ENCODE measurements around the gene TXNDC16.

Gene TXNDC16

GRCh38 chr14:52514046-52514811 is 38.1 kb downstream of the TXNDC16 start:
- no peak for DNase-seq
- H3K36me3 ChIP-seq (replicated peaks): no peaks in the 10 kb centered on the region
- no peak for TF ChIP-seq CTCF (IDR thresholded peaks at IDR 0.05; ENCODE audit: low read depth, low read length, missing control alignments)
- no peak overlapping the region for H3K4me3 ChIP-seq (ENCODE audit: low read depth, low read length)
- H3K27me3 ChIP-seq (replicated peaks): no peaks in the 10 kb centered on the region
- in situ Hi-C loops (cut with HindIII; ENCODE audit: low pct_ligation_motif_present, low sequenced_read_pairs): no loop called here
- no peak overlapping the region for H3K27ac ChIP-seq

GRCh38 chr14:52513249-52513648 is 39.1 kb downstream of the TXNDC16 start:
- no peak overlapping the region for H3K4me3 ChIP-seq (ENCODE audit: low read depth, low read length)
- in situ Hi-C loops (cut with HindIII; ENCODE audit: low pct_ligation_motif_present, low sequenced_read_pairs): no loop called here
- no peaks in the 10 kb centered on the region for H3K36me3 ChIP-seq (replicated peaks)
- DNase-seq: no peak
- H3K27ac ChIP-seq: no peak overlapping the region
- TF ChIP-seq CTCF (IDR thresholded peaks at IDR 0.05; ENCODE audit: low read depth, low read length, missing control alignments): no peak
- H3K27me3 ChIP-seq (replicated peaks): no peaks in the 10 kb centered on the region

- no peak overlapping the region for H3K4me3 ChIP-seq (ENCODE audit: low read depth, low read length)
- in situ Hi-C loops (cut with HindIII; ENCODE audit: low pct_ligation_motif_present, low sequenced_read_pairs): no loop called here
- H3K27ac ChIP-seq: no peak overlapping the region
- H3K27me3 ChIP-seq (replicated peaks): no peaks in the 10 kb centered on the region
- TF ChIP-seq CTCF (IDR thresholded peaks at IDR 0.05; ENCODE audit: low read depth, low read length, missing control alignments): no peak
- no peak for DNase-seq
- no peaks in the 10 kb centered on the region for H3K36me3 ChIP-seq (replicated peaks)
These were observed 57.9 kb downstream of the TXNDC16 start for GRCh38 chr14:52494444-52494843.

DNA sequence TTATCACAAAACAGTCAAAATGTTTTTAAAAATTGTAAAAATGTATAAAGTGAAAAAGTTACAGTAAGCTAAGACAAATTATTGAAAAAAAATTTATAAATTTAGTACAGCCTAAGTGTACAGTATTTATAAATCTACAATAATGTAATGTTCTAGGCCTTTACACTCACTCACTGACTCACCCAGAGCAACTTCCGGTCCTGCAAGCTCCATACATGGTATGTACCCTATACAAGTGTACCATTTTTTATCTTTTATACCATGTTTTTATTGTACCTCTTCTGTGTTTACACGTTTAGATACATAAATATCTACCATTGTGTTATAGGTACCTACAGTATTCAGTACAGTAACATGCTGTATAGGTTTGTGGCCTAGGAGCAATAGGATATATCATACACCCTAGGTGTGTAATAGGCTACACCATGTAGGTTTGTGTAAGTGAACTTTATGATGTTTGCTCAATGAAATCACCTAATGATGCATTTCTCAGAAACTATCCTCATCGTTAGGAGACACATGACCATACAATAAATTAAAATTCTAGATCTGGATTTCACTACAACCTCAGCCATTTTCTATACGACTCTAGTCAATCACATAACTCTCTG is 66.8 kb downstream of the TXNDC16 start:
- H3K27ac ChIP-seq: no peak overlapping the region
- no peak for DNase-seq
- H3K36me3 ChIP-seq (replicated peaks): no peaks in the 10 kb centered on the region
- no peak for TF ChIP-seq CTCF (IDR thresholded peaks at IDR 0.05; ENCODE audit: low read depth, low read length, missing control alignments)
- no peak overlapping the region for H3K4me3 ChIP-seq (ENCODE audit: low read depth, low read length)
- no peaks in the 10 kb centered on the region for H3K27me3 ChIP-seq (replicated peaks)
- in situ Hi-C loops (cut with HindIII; ENCODE audit: low pct_ligation_motif_present, low sequenced_read_pairs): no loop called here

- H3K27me3 ChIP-seq (replicated peaks): no peaks in the 10 kb centered on the region
- in situ Hi-C loops (cut with HindIII; ENCODE audit: low pct_ligation_motif_present, low sequenced_read_pairs): no loop called here
- no peak overlapping the region for H3K4me3 ChIP-seq (ENCODE audit: low read depth, low read length)
- no peak for TF ChIP-seq CTCF (IDR thresholded peaks at IDR 0.05; ENCODE audit: low read depth, low read length, missing control alignments)
- no peak overlapping the region for H3K27ac ChIP-seq
- no peak for DNase-seq
- H3K36me3 ChIP-seq (replicated peaks): no peaks in the 10 kb centered on the region
These were observed 70.4 kb downstream of the TXNDC16 start for GRCh38 chr14:52481864-52482263.
